Lower leg skin (tissue), 4 donors: ENCODE measurements around the gene NFYB. TPM values are rescaled to one million over a fixed set of nuclear protein-coding genes. Genes with fewer than 3 reads are reported as not detected.

Experiments used
- DNase-seq, 2 donors: peaks; one replicate each; pipeline ENCODE4 v3.0.0-alpha.2; 2019; ENCODE audit warnings: low spot score in 2 of 2
- H3K4me3 ChIP-seq: fragments of 200-600 bp; sonication (generic); 2 replicates; pipeline ENCODE4 v1.5.1; 2017; ENCODE audit warnings: mild to moderate bottlenecking, low read depth; ENCODE audit not compliant: poor library complexity, severe bottlenecking
- CTCF ChIP-seq, 3 donors: fragments of 450-650 bp; IDR thresholded peaks; one replicate each; pipeline ENCODE4 v1.5.1; 2016; ENCODE audit warnings: antibody characterized with exemption in 3 of 3, mild to moderate bottlenecking in 3 of 3, moderate library complexity in 2 of 3
- POLR2A ChIP-seq, 2 donors: fragments of 450-650 bp; IDR thresholded peaks; one replicate each; pipeline ENCODE4 v1.6.1; 2016 to 2017; ENCODE audit warnings: antibody characterized with exemption in 2 of 2, mild to moderate bottlenecking in 1 of 2, moderate library complexity in 1 of 2
- WGBS, 2 donors: methylation state at CpG; one replicate each; pipeline ENCODE4 v1.1.5; 2018; 5-methylcytosine and 5-hydroxymethylcytosine counted together
- intact Hi-C: fragments of 100-400 bp; cut with DNase I; formaldehyde crosslinking; loops from one replicate; pipeline ENCODE4 v1.15.0; 2023; ENCODE audit warnings: low total_unique reads
- total RNA-seq, 4 donors: library from RNA; depleted of rRNA; stranded (reverse); fragments of >200 nt; gene quantifications; one replicate each; pipeline ENCODE4 v1.1.0, GENCODE V29; 2016

NFYB gene
- total RNA-seq, 4 donors from 2014 or later = 10.6 to 20.5 (median 14.3) TPM

DNA sequence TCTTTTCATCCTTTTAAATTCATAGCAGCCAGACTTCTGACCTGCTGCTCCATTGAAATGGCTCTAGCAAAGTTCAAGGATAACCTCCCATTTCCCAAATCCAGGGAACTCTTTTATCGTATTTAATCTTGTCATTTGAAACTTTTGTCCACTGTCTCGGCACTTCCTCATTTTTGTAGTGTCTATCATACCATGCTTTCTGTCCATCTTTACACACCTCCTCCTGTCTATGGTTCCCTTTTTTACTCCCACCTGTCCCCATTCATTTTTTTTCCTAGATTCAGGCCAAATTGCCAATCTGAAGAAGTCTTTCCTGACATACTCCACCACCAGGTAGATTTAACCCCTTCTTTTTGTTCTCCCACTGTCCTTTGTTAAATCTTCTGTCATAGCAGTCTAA lies 31.0 kb downstream of the NFYB start:
- intact Hi-C loops = no loop called here
- no peak overlapping the region for H3K4me3 ChIP-seq
- no peak for TF ChIP-seq POLR2A (IDR thresholded peaks at IDR 0.05)
- no peak for TF ChIP-seq CTCF (IDR thresholded peaks at IDR 0.05)
- DNase-seq = no peak
- WGBS, 2 donors = 94 to 98% methylated on average over 2 of the region's 2 CpGs

DNA sequence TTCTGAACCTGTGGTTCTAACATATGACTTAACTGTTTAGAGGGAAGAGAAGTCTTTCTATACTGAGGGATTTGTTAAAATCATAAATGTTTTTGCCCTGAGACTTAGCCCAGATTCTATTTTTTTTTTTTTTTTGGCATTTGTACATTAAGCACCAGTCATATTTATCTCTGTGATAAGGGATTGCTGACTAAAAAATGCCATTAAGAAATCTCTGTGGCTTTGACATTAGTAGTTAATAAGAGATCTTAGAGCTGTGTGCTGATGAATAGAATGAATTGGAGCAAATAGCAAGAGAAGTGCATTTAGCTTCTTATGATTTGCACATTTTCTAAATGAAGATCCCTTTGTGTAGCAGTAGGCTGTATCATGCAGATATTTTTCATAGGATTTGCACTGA lies 32.5 kb downstream of the NFYB start:
- no peak overlapping the region for H3K4me3 ChIP-seq
- intact Hi-C loops = no loop called here
- DNase-seq = no peak
- no peak for TF ChIP-seq CTCF (IDR thresholded peaks at IDR 0.05)
- TF ChIP-seq POLR2A (IDR thresholded peaks at IDR 0.05) = no peak

- WGBS, 2 donors = 93 to 95% methylated on average over 2 of the region's 2 CpGs
- no peak overlapping the region for H3K4me3 ChIP-seq
- DNase-seq = no peak
- intact Hi-C loops = no loop called here
- TF ChIP-seq POLR2A (IDR thresholded peaks at IDR 0.05) (no peak), CTCF (IDR thresholded peaks at IDR 0.05) (no peak)
Observed at GRCh38 chr12:104097954-104098353, 40.1 kb downstream of the NFYB start.

DNA sequence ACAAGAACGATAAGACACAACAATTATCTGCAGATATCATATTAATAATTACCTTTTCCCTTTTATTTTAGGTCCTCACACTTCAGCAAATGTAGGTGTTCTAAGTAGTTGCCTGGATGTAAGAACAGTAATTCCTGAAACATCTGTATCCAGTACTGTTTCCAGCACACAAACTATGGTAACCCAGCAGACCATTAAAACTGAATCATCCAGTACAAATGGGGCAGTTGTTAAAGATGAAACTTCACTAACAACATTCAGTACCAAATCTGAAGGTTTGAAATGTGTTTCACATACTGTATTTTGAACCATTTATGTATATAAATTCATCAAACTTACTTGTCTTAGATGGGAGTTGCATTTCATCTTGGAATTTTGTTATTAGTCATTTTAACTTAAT lies 42.7 kb downstream of the NFYB start:
- TF ChIP-seq POLR2A (IDR thresholded peaks at IDR 0.05) (no peak), CTCF (IDR thresholded peaks at IDR 0.05) (no peak)
- intact Hi-C loops = no loop called here
- no peak overlapping the region for H3K4me3 ChIP-seq
- no peak for DNase-seq
- WGBS, 2 donors = 89 to 93% methylated on average over 1 of the region's 1 CpG

DNA sequence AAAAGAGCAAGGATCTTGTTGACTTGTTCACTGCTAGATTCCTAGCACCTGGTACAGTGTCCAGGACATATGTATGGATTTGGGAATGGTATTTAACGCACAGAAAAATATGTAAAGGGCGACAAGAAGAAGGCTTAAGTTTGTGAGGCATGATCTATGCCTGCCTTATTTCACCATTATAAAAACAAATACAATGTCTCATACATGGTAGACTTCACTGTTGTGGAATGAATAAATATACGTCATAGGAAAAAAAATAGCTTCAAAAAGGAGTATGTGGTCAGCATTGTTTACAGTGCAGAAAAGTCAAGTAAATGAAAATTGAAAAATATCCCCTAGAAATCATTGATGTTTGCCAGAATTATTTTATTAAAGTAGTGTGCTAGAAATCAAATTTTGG lies 43.7 kb downstream of the NFYB start:
- 97% methylated on average over 3 of the region's 3 CpGs for WGBS, 2 donors
- intact Hi-C loops = no loop called here
- DNase-seq = no peak
- no peak overlapping the region for H3K4me3 ChIP-seq
- TF ChIP-seq POLR2A (IDR thresholded peaks at IDR 0.05) (no peak), CTCF (IDR thresholded peaks at IDR 0.05) (no peak)

GRCh38 chr12:104091136-104091535 lies 46.9 kb downstream of the NFYB start:
- DNase-seq = no peak
- intact Hi-C loops = no loop called here
- no peak for TF ChIP-seq POLR2A (IDR thresholded peaks at IDR 0.05)
- TF ChIP-seq CTCF (IDR thresholded peaks at IDR 0.05) = no peak
- WGBS, 2 donors = 93% methylated on average over 4 of the region's 4 CpGs
- H3K4me3 ChIP-seq = no peak overlapping the region
